ENCODE data around the gene BAD.

- TF ChIP-seq CTCF (conservative IDR thresholded peaks at IDR 0.05; ENCODE audit: low read depth, low read length) (peak; percentile 64), EZH2phosphoT487 (IDR thresholded peaks at IDR 0.05; ENCODE audit: borderline replicate concordance, low read length) (no peak), EZH2 (IDR thresholded peaks at IDR 0.05; ENCODE audit: low read length, unreplicated experiment) (no peak)
These were observed 32.2 kb downstream of the BAD start for GRCh38 chr11:64252003-64252872.

Measured in PC-3 (cell line).